HAP-1 (cell line): ENCODE measurements around the gene MRPL47.
A peak's percentile ranks its signal among the peaks of the same experiment; 100 is the strongest.
"Not testable (repeated sequence)": the region's sequence is repeated elsewhere in the genome, so short reads cannot be mapped to it uniquely, and the experiment has no call there.

Experiments used
- DNase-seq, 2 experiments: peaks; one replicate each; pipeline ENCODE4 v3.0.0-alpha.2; 2016 to 2020; ENCODE audit warnings: low spot score in 2 of 2
- H3K27me3 ChIP-seq: fragments of 250-450 bp; sonication (Bioruptor Pico); 2 replicates; pipeline ENCODE4 v1.5.1; 2020; ENCODE audit warnings: low read depth, mild to moderate bottlenecking, moderate library complexity
- H3K36me3 ChIP-seq: fragments of 250-450 bp; sonication (Bioruptor Pico); replicated peaks from 2 replicates; pipeline ENCODE4 v1.5.1; 2020; ENCODE audit warnings: mild to moderate bottlenecking
- H3K4me1 ChIP-seq: fragments of 250-450 bp; sonication (Bioruptor Pico); 2 replicates; pipeline ENCODE4 v1.5.1; 2020; ENCODE audit warnings: mild to moderate bottlenecking
- H3K4me3 ChIP-seq: fragments of 250-450 bp; sonication (Bioruptor Pico); 2 replicates; pipeline ENCODE4 v1.5.1; 2020; ENCODE audit warnings: mild to moderate bottlenecking, moderate library complexity
- H3K9me3 ChIP-seq: fragments of 250-450 bp; sonication (Bioruptor Pico); 2 replicates; pipeline ENCODE4 v1.5.1; 2020; ENCODE audit warnings: mild to moderate bottlenecking, moderate library complexity
- in situ Hi-C: fragments of 300-500 bp; cut with MboI; formaldehyde crosslinking; loops from 3 replicates; pipeline ENCODE4 v1.14.3; 2020; ENCODE audit warnings: low sequenced_read_pairs, inconsistent platforms, mixed read lengths

Gene MRPL47

GRCh38 chr3:179604321-179605078 is at the start of gene MRPL47, which contains the start of gene NDUFB5:
Gene MRPL47, minus strand, starts transcription at chr3:179604638. Its CDS starts 14 bp downstream, at chr3:179604624.
Gene NDUFB5, plus strand, starts transcription at chr3:179604794. Its CDS starts 22 bp downstream, at chr3:179604816.
- peak; percentile 93 to 96 for DNase-seq
- in situ Hi-C loops = no loop called here

GRCh38 chr3:179653096-179653797 is 48.8 kb upstream of the MRPL47 start:
- Histone ChIP-seq H3K4me3 (peak overlapping the region; percentile 84), H3K9me3 (no peaks in the 10 kb centered on the region), H3K27me3 (no peaks in the 10 kb centered on the region), H3K4me1 (peaks cover 14% of the 10 kb centered on the region), H3K36me3 (0 out of 2 replicates have a peak, but pooled peaks cover 2% of the 10 kb centered on the region)
- in situ Hi-C loops = loop anchor here (5.0 kb wide), 1 partner anchor 49 kb away; no protein-coding TSS in a partner anchor
- DNase-seq = peak; percentile 48 to 76

More at GRCh38 chr3:179604321-179605078, at the start of gene MRPL47, which contains the start of gene NDUFB5:
- Histone ChIP-seq H3K27me3 (no peaks in the 10 kb centered on the region), H3K4me3 (peak within 1 kb of the TSS; percentile 96), H3K36me3 (peaks cover 26% of the 10 kb centered on the region), H3K9me3 (no peaks in the 10 kb centered on the region), H3K4me1 (peaks cover 8% of the 10 kb centered on the region; the same call in 1 of the 2 replicates)

- Histone ChIP-seq H3K36me3 (0 out of 2 replicates have a peak, but pooled peaks cover 2% of the 10 kb centered on the region), H3K27me3 (no peaks in the 10 kb centered on the region), H3K9me3 (no peaks in the 10 kb centered on the region), H3K4me3 (peak within 1 kb of the TSS; percentile 84), H3K4me1 (peaks cover 14% of the 10 kb centered on the region)
- DNase-seq = peak; percentile 78 to 80
- in situ Hi-C loops = loop anchor here (5.0 kb wide), 1 partner anchor 50 kb away; no protein-coding TSS in a partner anchor
These were observed 48.1 kb upstream of the MRPL47 start, which contains the start of gene USP13 for GRCh38 chr3:179652447-179653095. Gene USP13, plus strand, starts transcription at chr3:179653040. Its CDS starts 186 bp downstream, at chr3:179653226.

- H3K4me1 ChIP-seq = peaks cover 14% of the 10 kb centered on the region
- in situ Hi-C loops = loop anchor here (5.0 kb wide), 1 partner anchor 50 kb away; no protein-coding TSS in a partner anchor
These were observed 47.4 kb upstream of the MRPL47 start for GRCh38 chr3:179651687-179652446.

GRCh38 chr3:179646177-179646576 is 41.7 kb upstream of the MRPL47 start:
- no peaks in the 10 kb centered on the region for H3K36me3 ChIP-seq
- H3K27me3 ChIP-seq = no peaks in the 10 kb centered on the region
- DNase-seq = no peak
- no peak overlapping the region for H3K4me3 ChIP-seq
- no peaks in the 10 kb centered on the region for H3K9me3 ChIP-seq
- in situ Hi-C loops = no loop called here
- H3K4me1 ChIP-seq = no peaks in the 10 kb centered on the region

More at GRCh38 chr3:179651687-179652446, 47.4 kb upstream of the MRPL47 start:
- no peaks in the 10 kb centered on the region for H3K27me3 ChIP-seq
- DNase-seq = no peak
- H3K9me3 ChIP-seq = no peaks in the 10 kb centered on the region
- H3K36me3 ChIP-seq = 0 out of 2 replicates have a peak, but pooled peaks cover 2% of the 10 kb centered on the region
- peak overlapping the region; percentile 84 for H3K4me3 ChIP-seq

GRCh38 chr3:179643837-179644236 is 39.4 kb upstream of the MRPL47 start:
- H3K4me3 ChIP-seq, H3K9me3 ChIP-seq, DNase-seq, H3K27me3 ChIP-seq, H3K4me1 ChIP-seq, in situ Hi-C loops, H3K36me3 ChIP-seq: not testable (repeated sequence)

- H3K4me1 ChIP-seq = no peaks in the 10 kb centered on the region
- no peak for DNase-seq
- no peaks in the 10 kb centered on the region for H3K9me3 ChIP-seq
- no peak overlapping the region for H3K4me3 ChIP-seq
- in situ Hi-C loops = no loop called here
- H3K36me3 ChIP-seq = no peaks in the 10 kb centered on the region
- H3K27me3 ChIP-seq = no peaks in the 10 kb centered on the region
These were observed 38.4 kb upstream of the MRPL47 start for GRCh38 chr3:179642871-179643270.

GRCh38 chr3:179640469-179640868 is 36.0 kb upstream of the MRPL47 start:
- Histone ChIP-seq H3K36me3 (no peaks in the 10 kb centered on the region), H3K9me3 (no peaks in the 10 kb centered on the region), H3K4me1 (no peaks in the 10 kb centered on the region), H3K27me3 (no peaks in the 10 kb centered on the region), H3K4me3 (no peak overlapping the region)
- in situ Hi-C loops = no loop called here
- DNase-seq = no peak

GRCh38 chr3:179630753-179631451 is 26.5 kb upstream of the MRPL47 start:
- no peaks in the 10 kb centered on the region for H3K36me3 ChIP-seq
- in situ Hi-C loops = no loop called here
- DNase-seq = no peak
- H3K4me1 ChIP-seq = no peaks in the 10 kb centered on the region
- H3K4me3 ChIP-seq = no peak overlapping the region
- H3K27me3 ChIP-seq = no peaks in the 10 kb centered on the region
- H3K9me3 ChIP-seq = no peaks in the 10 kb centered on the region

- H3K4me3 ChIP-seq = no peak overlapping the region
- H3K9me3 ChIP-seq = 0 out of 2 replicates have a peak, but pooled peaks cover 2% of the 10 kb centered on the region
- H3K27me3 ChIP-seq = no peaks in the 10 kb centered on the region
- H3K4me1 ChIP-seq = no peaks in the 10 kb centered on the region
- H3K36me3 ChIP-seq = peaks cover 36% of the 10 kb centered on the region
- in situ Hi-C loops = no loop called here
- no peak for DNase-seq
These were observed 20.0 kb upstream of the MRPL47 start for GRCh38 chr3:179624451-179624850.

- H3K4me1 ChIP-seq = no peaks in the 10 kb centered on the region
- in situ Hi-C loops = no loop called here
- H3K36me3 ChIP-seq = peaks cover 50% of the 10 kb centered on the region
- no peak for DNase-seq
- H3K27me3 ChIP-seq = no peaks in the 10 kb centered on the region
- H3K9me3 ChIP-seq = 0 out of 2 replicates have a peak, but pooled peaks cover 2% of the 10 kb centered on the region
- H3K4me3 ChIP-seq = no peak overlapping the region
These were observed 17.6 kb upstream of the MRPL47 start for GRCh38 chr3:179622023-179622422.

- no peak overlapping the region for H3K4me3 ChIP-seq
- H3K27me3 ChIP-seq = no peaks in the 10 kb centered on the region
- 0 out of 2 replicates have a peak, but pooled peaks cover 2% of the 10 kb centered on the region for H3K9me3 ChIP-seq
- peaks cover 29% of the 10 kb centered on the region for H3K36me3 ChIP-seq
- in situ Hi-C loops = no loop called here
- DNase-seq = no peak
- peaks cover 10% of the 10 kb centered on the region for H3K4me1 ChIP-seq
These were observed 11.2 kb upstream of the MRPL47 start for GRCh38 chr3:179615458-179616173.
